Measurements from ENCODE around the gene ZNF248. TPM values are rescaled to one million over a fixed set of nuclear protein-coding genes. Genes with fewer than 3 reads are reported as not detected.

ZNF248 gene
- 2.3 and 4.9 TPM in 2 replicates for total RNA-seq

DNA sequence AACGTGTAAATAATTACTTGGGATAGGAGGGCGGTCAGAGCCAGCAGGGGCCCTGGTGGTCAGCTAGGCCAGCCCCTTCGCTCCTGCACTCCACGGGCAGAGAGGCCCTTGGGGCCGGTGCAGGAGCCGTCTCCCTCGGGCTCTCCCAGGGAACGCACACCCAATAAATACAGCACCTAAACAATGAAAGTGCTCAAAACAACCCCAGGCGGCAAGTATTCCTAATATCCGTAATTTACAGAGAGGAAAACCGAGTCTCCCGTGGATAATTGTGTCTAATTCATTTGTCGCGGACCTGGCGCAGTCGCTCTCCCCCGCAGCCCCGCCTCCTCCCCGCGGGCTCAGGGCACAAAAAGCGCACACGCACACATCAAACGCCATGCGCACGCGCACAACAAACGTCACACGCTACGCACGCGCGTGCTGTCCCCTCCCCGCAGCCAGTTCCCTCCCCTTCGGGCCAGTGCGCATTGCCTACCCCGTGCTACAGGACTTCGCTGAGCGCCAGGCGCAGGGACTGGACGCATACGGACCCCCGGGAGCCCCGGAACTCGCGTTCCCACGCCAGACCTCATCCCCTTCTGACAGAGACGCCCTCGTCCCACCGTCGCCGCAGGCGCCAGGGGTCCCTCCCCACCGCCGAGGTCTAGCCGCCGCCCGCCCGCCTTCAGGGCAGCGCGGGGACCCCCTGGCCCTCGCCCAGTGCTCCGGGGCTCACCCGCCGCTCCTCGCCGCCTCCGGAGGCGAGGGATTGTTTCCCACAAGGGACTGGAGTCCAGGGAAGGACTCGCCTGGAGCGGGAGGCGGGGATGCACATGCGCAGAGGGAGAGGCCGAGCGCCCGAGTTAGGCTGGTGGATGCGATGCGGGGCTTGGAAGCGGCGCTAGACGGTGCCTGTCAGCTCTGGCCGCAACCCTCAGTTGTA, at the start of gene ZNF248:
TSS of gene ZNF248 (minus strand) at position 324 of the 925 bp plus-strand sequence. CDS start 1,300 bp downstream, outside the sequence.

Other genes with a start within 250 kb of the ZNF248 start
- 4.5 and 4.9 TPM in 2 replicates for gene ZNF25, start 119.0 kb upstream of the ZNF248 start, total RNA-seq
- 6.9 and 9.1 TPM in 2 replicates for gene ZNF33A, start 153.1 kb upstream of the ZNF248 start, total RNA-seq
- 4.9 and 13.6 TPM in 2 replicates for gene ZNF37A, start 236.7 kb upstream of the ZNF248 start, total RNA-seq